Measurements from ENCODE around the gene SNRNP25.
"Not testable (repeated sequence)": the region's sequence is repeated elsewhere in the genome, so short reads cannot be mapped to it uniquely, and the experiment has no call there.

The SNRNP25 gene

DNA sequence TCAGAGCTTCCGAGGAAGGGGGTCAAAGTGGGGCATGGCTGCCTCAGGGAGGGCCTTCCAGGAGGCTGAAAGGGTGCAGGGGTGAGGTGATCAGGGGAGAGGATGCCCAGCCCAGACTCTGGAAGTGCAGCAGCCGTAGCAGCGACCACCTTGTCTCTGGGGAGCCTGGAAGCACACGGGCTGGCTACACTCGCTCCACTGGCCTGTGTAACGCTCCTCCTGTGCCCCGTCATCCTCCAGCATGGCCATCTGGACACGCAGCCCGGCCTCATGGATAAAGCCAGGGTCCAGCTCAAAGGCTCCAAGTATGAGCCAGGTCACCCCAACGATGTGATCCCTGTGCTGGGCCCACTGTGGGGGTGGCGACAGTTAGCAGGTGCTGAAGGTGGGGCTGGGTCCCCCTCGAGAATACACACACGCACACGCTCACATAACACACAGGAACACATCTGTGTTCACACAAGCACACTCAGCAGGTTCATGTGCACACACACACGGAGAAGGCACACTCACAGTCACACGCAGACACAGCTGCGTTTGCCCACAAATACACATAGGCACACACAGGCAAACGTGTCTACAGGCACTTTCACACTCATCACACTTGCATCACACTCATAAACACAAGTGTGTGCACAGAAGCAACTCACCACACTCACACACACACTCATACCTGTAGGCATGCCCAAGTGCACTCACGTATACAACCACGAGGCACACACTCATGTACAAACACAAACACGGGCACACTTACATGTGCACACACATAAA is 19.6 kb upstream of the SNRNP25 start:
- Histone ChIP-seq H3K9me3 (ENCODE audit: control insufficient read depth in 5 of 5, low read length in 5 of 5) (no peaks in the 10 kb centered on the region), H3K4me3 (ENCODE audit: low read depth in 1 of 5, low read length in 5 of 5) (no peak overlapping the region), H3K27ac (ENCODE audit: low read depth, low read length) (no peak overlapping the region), H3K4me1 (ENCODE audit: control insufficient read depth in 5 of 5, insufficient read depth in 5 of 5, low read length in 5 of 5) (peaks cover 0 to 16% (median 7%) of the 10 kb centered on the region in 5 donors), H3K36me3 (ENCODE audit: control insufficient read depth in 5 of 5, insufficient read depth in 5 of 5, low read length in 5 of 5) (no peaks in the 10 kb centered on the region), H3K9ac (ENCODE audit: low read length in 5 of 5) (no peak overlapping the region), H3K27me3 (ENCODE audit: control insufficient read depth in 5 of 5, insufficient read depth in 4 of 5, low read length in 5 of 5) (no peaks in the 10 kb centered on the region)

DNA sequence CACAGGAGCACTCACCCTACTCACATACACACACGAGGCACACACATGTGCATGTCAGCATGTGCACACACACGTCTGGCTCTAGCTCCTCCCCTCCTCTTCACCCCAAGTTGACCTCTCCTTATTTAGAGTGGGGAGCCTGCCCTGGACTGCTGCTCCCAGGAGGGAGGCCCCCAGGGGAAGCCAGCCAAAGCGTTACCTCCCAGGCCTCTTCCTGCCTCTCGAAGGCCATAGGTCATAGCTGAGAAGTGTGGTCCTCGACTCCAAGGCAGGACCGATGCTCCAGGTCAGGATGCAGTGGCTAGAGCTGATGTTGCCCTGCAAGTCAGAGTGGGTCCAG is 19.0 kb upstream of the SNRNP25 start:
- no peak overlapping the region for H3K9ac ChIP-seq (ENCODE audit: low read length in 5 of 5)
- no peak overlapping the region for H3K4me3 ChIP-seq (ENCODE audit: low read depth in 1 of 5, low read length in 5 of 5)
- H3K9me3 ChIP-seq (ENCODE audit: control insufficient read depth in 5 of 5, low read length in 5 of 5): no peaks in the 10 kb centered on the region
- no peak overlapping the region for H3K27ac ChIP-seq (ENCODE audit: low read depth, low read length)
- no peaks in the 10 kb centered on the region for H3K36me3 ChIP-seq (ENCODE audit: control insufficient read depth in 5 of 5, insufficient read depth in 5 of 5, low read length in 5 of 5)
- H3K4me1 ChIP-seq (ENCODE audit: control insufficient read depth in 5 of 5, insufficient read depth in 5 of 5, low read length in 5 of 5): peaks cover 0 to 16% (median 7%) of the 10 kb centered on the region in 5 donors
- no peaks in the 10 kb centered on the region for H3K27me3 ChIP-seq (ENCODE audit: control insufficient read depth in 5 of 5, insufficient read depth in 4 of 5, low read length in 5 of 5)

DNA sequence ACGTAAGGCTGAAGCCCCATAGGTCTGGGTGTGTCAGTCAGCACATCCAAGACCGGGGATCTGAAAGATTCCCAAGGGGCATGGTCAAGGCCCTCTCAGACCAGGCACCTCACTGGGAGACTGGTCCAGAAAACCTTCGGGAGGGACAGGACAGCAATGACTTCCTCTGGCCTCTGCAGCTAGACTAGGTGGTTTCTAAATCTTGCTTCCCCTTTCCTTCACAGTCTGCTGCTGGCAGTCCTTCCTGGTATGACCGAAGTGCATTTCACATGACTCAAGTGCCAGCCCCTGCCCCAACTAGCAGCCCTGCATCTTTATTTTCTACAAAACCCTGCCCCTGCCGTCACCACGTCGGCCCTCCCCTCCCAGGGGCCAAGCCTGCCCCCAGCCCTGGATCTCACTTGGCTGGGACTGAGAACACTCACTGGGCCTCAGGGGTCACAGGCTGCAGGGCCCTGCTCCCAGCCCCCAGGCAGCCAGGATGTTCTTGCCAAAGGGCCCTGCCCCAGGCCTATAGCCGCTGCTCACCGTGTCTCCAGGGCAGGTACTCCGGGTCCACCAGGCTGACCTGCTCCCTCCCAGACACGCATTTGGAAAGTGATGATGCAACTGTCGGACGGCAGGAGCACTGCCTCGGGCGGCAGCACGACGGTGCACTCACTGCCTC is 18.5 kb upstream of the SNRNP25 start:
- Histone ChIP-seq H3K36me3 (ENCODE audit: control insufficient read depth in 5 of 5, insufficient read depth in 5 of 5, low read length in 5 of 5) (no peaks in the 10 kb centered on the region), H3K27me3 (ENCODE audit: control insufficient read depth in 5 of 5, insufficient read depth in 4 of 5, low read length in 5 of 5) (no peaks in the 10 kb centered on the region), H3K4me1 (ENCODE audit: control insufficient read depth in 5 of 5, insufficient read depth in 5 of 5, low read length in 5 of 5) (peaks cover 0 to 16% (median 7%) of the 10 kb centered on the region in 5 donors), H3K27ac (ENCODE audit: low read depth, low read length) (no peak overlapping the region), H3K4me3 (ENCODE audit: low read depth in 1 of 5, low read length in 5 of 5) (no peak overlapping the region), H3K9me3 (ENCODE audit: control insufficient read depth in 5 of 5, low read length in 5 of 5) (no peaks in the 10 kb centered on the region), H3K9ac (ENCODE audit: low read length in 5 of 5) (no peak overlapping the region)

DNA sequence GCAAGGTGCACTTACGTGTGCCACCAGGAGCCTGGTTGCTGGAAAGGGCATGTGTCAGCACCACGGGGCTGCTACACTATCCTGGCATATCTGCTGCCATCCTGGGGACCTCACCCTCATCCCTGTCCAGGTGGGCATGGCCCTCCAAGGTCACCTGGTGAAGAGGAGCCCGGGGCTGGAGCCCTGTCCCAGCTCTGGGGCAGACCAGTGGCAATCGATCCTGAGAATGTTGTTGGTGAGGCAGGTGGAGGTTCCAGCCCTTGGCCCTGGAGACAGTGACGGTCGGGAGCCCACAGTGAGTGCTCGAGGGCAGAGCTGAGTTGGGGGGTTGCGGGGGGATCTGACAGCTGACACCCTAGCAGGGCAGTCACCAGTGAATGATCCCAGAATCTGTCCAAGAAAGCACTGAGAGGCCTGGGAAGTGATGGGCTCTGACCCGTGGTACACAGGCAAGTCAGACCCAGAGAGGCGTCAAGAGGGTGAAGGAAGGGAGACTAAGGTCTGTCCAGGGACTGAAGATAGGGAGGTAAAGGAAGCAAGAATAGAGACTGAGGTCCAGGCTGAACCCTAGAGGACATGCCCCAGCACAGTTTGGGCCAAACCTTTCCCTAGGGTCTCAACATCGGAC is 17.8 kb upstream of the SNRNP25 start:
- Histone ChIP-seq H3K9ac (ENCODE audit: low read length in 5 of 5) (no peak overlapping the region), H3K27me3 (ENCODE audit: control insufficient read depth in 5 of 5, insufficient read depth in 4 of 5, low read length in 5 of 5) (no peaks in the 10 kb centered on the region), H3K4me3 (ENCODE audit: low read depth in 1 of 5, low read length in 5 of 5) (no peak overlapping the region), H3K9me3 (ENCODE audit: control insufficient read depth in 5 of 5, low read length in 5 of 5) (no peaks in the 10 kb centered on the region), H3K27ac (ENCODE audit: low read depth, low read length) (no peak overlapping the region), H3K36me3 (ENCODE audit: control insufficient read depth in 5 of 5, insufficient read depth in 5 of 5, low read length in 5 of 5) (no peaks in the 10 kb centered on the region), H3K4me1 (ENCODE audit: control insufficient read depth in 5 of 5, insufficient read depth in 5 of 5, low read length in 5 of 5) (peaks cover 0 to 16% (median 7%) of the 10 kb centered on the region in 5 donors)

DNA sequence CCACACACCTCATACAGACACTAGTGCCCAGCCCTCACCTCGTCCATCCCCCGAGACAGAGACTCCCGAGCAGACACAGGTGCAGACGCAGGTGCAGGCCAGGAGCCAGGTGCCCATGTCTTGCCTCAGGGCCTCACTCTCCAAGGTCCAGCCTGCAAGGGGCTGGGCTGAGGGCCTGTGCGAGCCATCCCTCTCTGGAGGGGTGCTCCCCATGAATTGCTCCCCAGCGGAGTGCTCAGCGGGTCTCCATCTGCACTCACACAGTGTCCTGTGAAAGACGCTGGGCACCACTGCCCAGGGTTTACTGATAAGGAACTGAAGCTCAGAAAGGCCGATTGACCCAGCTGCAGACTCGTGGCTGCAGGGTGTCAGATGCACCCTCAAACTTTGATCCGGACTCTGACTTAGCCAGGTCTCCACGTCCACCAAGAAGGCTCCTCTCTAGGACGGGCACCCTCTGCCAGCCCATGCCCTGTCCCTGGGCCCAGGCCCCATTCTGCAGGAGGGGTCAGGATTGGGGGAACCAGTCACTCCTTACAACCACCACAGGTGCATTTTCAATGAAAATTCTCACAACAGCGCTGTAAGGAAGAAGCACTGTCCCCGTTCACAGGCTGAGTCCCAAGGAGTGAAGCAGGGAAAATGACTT is 17.2 kb upstream of the SNRNP25 start:
- no peak overlapping the region for H3K4me3 ChIP-seq (ENCODE audit: low read depth in 1 of 5, low read length in 5 of 5)
- H3K4me1 ChIP-seq (ENCODE audit: control insufficient read depth in 5 of 5, insufficient read depth in 5 of 5, low read length in 5 of 5): peaks cover 0 to 16% (median 7%) of the 10 kb centered on the region in 5 donors
- H3K9ac ChIP-seq (ENCODE audit: low read length in 5 of 5): peak overlapping the region in 1 of 5 donors; percentile 4
- H3K36me3 ChIP-seq (ENCODE audit: control insufficient read depth in 5 of 5, insufficient read depth in 5 of 5, low read length in 5 of 5): no peaks in the 10 kb centered on the region
- no peaks in the 10 kb centered on the region for H3K9me3 ChIP-seq (ENCODE audit: control insufficient read depth in 5 of 5, low read length in 5 of 5)
- no peak overlapping the region for H3K27ac ChIP-seq (ENCODE audit: low read depth, low read length)
- H3K27me3 ChIP-seq (ENCODE audit: control insufficient read depth in 5 of 5, insufficient read depth in 4 of 5, low read length in 5 of 5): no peaks in the 10 kb centered on the region

DNA sequence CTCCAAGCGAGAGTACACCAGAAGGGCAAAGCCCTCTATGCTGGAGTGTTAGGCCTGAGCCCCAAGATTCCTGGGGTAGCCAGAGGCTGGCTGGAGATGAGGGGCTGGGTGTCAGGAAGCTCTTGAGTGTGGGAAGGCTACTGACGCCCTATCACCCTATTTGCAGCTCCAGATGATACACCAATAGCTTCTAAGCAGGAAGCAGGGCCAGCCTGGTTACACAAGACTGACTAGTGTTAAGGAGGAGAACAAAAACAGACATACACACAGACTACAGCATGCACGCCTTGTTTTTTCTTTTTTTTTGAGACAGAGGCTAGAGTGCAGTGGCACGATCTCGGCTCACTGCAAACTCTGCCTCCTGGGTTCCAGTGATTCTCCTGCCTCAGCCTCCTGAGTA is 16.1 kb upstream of the SNRNP25 start:
- Histone ChIP-seq H3K4me3 (ENCODE audit: low read depth in 1 of 5, low read length in 5 of 5) (no peak overlapping the region), H3K27ac (ENCODE audit: low read depth, low read length) (no peak overlapping the region), H3K9me3 (ENCODE audit: control insufficient read depth in 5 of 5, low read length in 5 of 5) (no peaks in the 10 kb centered on the region), H3K27me3 (ENCODE audit: control insufficient read depth in 5 of 5, insufficient read depth in 4 of 5, low read length in 5 of 5) (no peaks in the 10 kb centered on the region), H3K36me3 (ENCODE audit: control insufficient read depth in 5 of 5, insufficient read depth in 5 of 5, low read length in 5 of 5) (peaks cover 0 to 5% (median 0%) of the 10 kb centered on the region in 5 donors), H3K4me1 (ENCODE audit: control insufficient read depth in 5 of 5, insufficient read depth in 5 of 5, low read length in 5 of 5) (peaks cover 0 to 16% (median 10%) of the 10 kb centered on the region in 5 donors), H3K9ac (ENCODE audit: low read length in 5 of 5) (no peak overlapping the region)

DNA sequence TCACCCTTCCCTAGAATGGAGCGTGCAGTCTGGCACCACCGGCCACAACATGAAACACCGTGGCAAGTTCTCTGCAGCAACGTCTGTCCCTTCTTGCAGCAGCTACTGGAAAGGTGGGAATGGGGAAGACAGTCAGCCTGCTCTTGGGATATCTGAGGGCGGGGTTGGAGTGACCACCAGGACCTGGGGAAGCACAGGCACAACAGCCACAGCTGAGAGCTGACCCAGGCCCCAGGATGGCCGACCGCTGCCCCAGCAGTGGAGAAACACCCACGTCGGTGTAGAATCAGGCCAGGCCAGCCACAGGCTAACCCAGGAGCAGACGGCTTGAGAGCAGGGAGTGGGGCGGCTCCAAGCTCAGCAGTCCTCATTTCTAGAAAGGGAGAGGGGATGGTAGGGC is 15.4 kb upstream of the SNRNP25 start:
- not testable (repeated sequence) for H3K9ac ChIP-seq (ENCODE audit: low read length in 5 of 5); H3K27ac ChIP-seq (ENCODE audit: low read depth, low read length); H3K36me3 ChIP-seq (ENCODE audit: control insufficient read depth in 5 of 5, insufficient read depth in 5 of 5, low read length in 5 of 5); H3K4me3 ChIP-seq (ENCODE audit: low read depth in 1 of 5, low read length in 5 of 5); H3K9me3 ChIP-seq (ENCODE audit: control insufficient read depth in 5 of 5, low read length in 5 of 5); H3K27me3 ChIP-seq (ENCODE audit: control insufficient read depth in 5 of 5, insufficient read depth in 4 of 5, low read length in 5 of 5)
- peaks cover 0 to 16% (median 10%) of the 10 kb centered on the region in 5 donors for H3K4me1 ChIP-seq (ENCODE audit: control insufficient read depth in 5 of 5, insufficient read depth in 5 of 5, low read length in 5 of 5)

DNA sequence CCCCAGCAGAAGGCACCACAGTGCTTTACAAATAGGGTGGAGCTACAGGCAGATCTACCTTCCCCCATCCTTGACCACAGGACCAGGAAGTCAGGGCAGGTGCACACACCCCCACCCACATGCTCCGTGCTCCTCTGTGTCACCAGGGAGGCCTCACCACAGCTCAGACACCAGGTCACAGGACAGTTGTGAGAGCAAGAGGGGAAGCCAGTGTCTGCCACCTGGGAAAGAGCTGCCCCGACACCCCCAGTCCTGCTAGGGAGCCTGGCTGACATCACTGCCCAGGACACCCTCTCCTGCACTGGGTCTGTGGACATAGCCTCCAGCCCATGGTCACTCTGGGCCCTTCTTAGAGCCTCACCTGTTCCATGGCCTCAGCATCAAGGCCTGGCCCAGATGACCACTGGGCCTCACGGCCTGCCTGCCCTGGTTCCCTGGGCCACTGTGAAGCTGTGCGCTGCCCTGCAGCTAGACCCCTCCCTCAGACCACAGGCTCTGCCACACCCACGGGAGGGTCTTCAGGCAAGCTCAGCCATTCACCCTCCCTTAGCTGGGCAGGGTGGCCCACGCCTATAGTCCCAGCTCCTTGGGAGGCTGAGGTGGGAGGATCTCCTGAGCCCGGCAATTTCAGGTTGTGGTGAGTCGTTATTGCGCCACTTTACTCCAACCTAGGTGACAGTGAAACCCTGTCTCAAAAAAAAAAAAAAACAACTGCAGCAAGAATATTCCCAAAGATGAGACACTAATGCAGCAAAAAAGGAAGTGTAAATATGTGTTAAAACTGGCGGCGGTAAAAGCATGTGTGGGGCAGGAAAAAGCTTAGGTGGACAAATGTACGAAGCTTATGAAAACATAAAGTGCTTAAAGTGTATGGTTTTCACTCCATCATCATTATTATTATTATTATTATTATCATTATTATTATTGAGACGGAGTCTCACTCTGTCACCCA is 14.4 kb upstream of the SNRNP25 start:
- H3K27ac ChIP-seq (ENCODE audit: low read depth, low read length): no peak overlapping the region

DNA sequence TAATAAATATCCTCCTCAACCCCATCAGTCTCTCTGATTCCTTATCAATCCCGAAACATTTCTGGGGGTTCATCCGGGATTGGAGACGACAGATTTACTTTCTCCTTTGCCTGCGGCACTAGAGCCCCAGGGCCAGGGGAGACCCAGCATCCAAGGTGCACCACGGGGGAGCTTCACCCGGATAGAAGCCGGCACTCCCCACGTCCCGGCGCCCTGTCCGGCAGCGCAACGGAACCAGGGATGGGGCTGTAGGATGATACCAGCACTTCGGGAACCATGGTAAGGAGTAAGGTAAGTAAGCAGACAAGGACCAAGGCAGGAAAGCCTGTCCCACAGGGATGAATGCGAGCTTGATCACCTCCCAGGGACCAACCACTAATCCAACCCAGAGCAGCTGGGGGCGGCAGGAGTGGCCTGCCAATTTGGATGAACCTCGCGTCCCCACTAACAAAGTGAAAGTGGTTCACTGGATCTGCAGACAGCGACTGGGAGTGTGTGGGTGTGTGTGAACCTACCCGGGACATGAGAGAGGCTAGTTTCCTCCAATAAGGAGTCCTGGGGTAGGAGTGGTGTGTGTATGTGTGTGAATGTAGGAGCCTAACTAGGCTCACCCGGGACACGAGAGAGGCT is 12.1 kb upstream of the SNRNP25 start:
- H3K9me3 ChIP-seq (ENCODE audit: control insufficient read depth in 5 of 5, low read length in 5 of 5): no peaks in the 10 kb centered on the region
- H3K27me3 ChIP-seq (ENCODE audit: control insufficient read depth in 5 of 5, insufficient read depth in 4 of 5, low read length in 5 of 5): no peaks in the 10 kb centered on the region
- peak overlapping the region in 3 of 5 donors; percentile 12 to 38 (median 31) for H3K4me3 ChIP-seq (ENCODE audit: low read depth in 1 of 5, low read length in 5 of 5)
- H3K27ac ChIP-seq (ENCODE audit: low read depth, low read length): no peak overlapping the region
- peaks cover 0 to 21% (median 14%) of the 10 kb centered on the region in 5 donors for H3K36me3 ChIP-seq (ENCODE audit: control insufficient read depth in 5 of 5, insufficient read depth in 5 of 5, low read length in 5 of 5)
- no peak overlapping the region for H3K9ac ChIP-seq (ENCODE audit: low read length in 5 of 5)
- H3K4me1 ChIP-seq (ENCODE audit: control insufficient read depth in 5 of 5, insufficient read depth in 5 of 5, low read length in 5 of 5): peaks cover 0 to 3% (median 0%) of the 10 kb centered on the region in 5 donors

More for the DNA sequence above, 14.4 kb upstream of the SNRNP25 start:
- Histone ChIP-seq H3K36me3 (ENCODE audit: control insufficient read depth in 5 of 5, insufficient read depth in 5 of 5, low read length in 5 of 5) (peaks cover 0 to 9% (median 3%) of the 10 kb centered on the region in 5 donors), H3K9me3 (ENCODE audit: control insufficient read depth in 5 of 5, low read length in 5 of 5) (no peaks in the 10 kb centered on the region), H3K27me3 (ENCODE audit: control insufficient read depth in 5 of 5, insufficient read depth in 4 of 5, low read length in 5 of 5) (no peaks in the 10 kb centered on the region), H3K4me1 (ENCODE audit: control insufficient read depth in 5 of 5, insufficient read depth in 5 of 5, low read length in 5 of 5) (peaks cover 0 to 14% (median 10%) of the 10 kb centered on the region in 5 donors), H3K4me3 (ENCODE audit: low read depth in 1 of 5, low read length in 5 of 5) (no peak overlapping the region), H3K9ac (ENCODE audit: low read length in 5 of 5) (no peak overlapping the region)

Measured in subcutaneous abdominal adipose tissue (tissue), 5 donors.